ENCODE data around the gene BRSK2.
"Not testable (repeated sequence)": the region's sequence is repeated elsewhere in the genome, so short reads cannot be mapped to it uniquely, and the experiment has no call there.

BRSK2 gene

GRCh38 chr11:1389932-1390568, at the start of gene BRSK2:
TSS of gene BRSK2 (plus strand) at chr11:1389934. CDS start at chr11:1390285, 351 bp downstream.
- peak within 1 kb of the TSS; percentile 52 for H3K4me3 ChIP-seq (replicated peaks; ENCODE audit: low read depth, low read length)
- DNase-seq (ENCODE audit: low read depth), result no peak
- TF ChIP-seq CTCF (IDR thresholded peaks at IDR 0.05; ENCODE audit: low read length, missing control alignments), result no peak

- no peak for DNase-seq (ENCODE audit: low read depth)
- no peak overlapping the region for H3K4me3 ChIP-seq (replicated peaks; ENCODE audit: low read depth, low read length)
- TF ChIP-seq CTCF (IDR thresholded peaks at IDR 0.05; ENCODE audit: low read length, missing control alignments), result no peak
Observed at GRCh38 chr11:1340111-1340510, 49.6 kb upstream of the BRSK2 start.

GRCh38 chr11:1341226-1341625, 48.5 kb upstream of the BRSK2 start:
- DNase-seq (ENCODE audit: low read depth); H3K4me3 ChIP-seq (replicated peaks; ENCODE audit: low read depth, low read length): not testable (repeated sequence)

- H3K4me3 ChIP-seq (replicated peaks; ENCODE audit: low read depth, low read length), result no peak overlapping the region
- DNase-seq (ENCODE audit: low read depth), result peak; percentile 72
- TF ChIP-seq CTCF (IDR thresholded peaks at IDR 0.05; ENCODE audit: low read length, missing control alignments), result no peak
Observed at GRCh38 chr11:1341928-1342524, 47.7 kb upstream of the BRSK2 start.

- H3K4me3 ChIP-seq (replicated peaks; ENCODE audit: low read depth, low read length), result no peak overlapping the region
- no peak for TF ChIP-seq CTCF (IDR thresholded peaks at IDR 0.05; ENCODE audit: low read length, missing control alignments)
- no peak for DNase-seq (ENCODE audit: low read depth)
Observed at GRCh38 chr11:1342946-1343345, 46.8 kb upstream of the BRSK2 start.

- TF ChIP-seq CTCF (IDR thresholded peaks at IDR 0.05; ENCODE audit: low read length, missing control alignments), result no peak
- no peak overlapping the region for H3K4me3 ChIP-seq (replicated peaks; ENCODE audit: low read depth, low read length)
- no peak for DNase-seq (ENCODE audit: low read depth)
Observed at GRCh38 chr11:1343391-1344055, 46.2 kb upstream of the BRSK2 start.

- H3K4me3 ChIP-seq (replicated peaks; ENCODE audit: low read depth, low read length), result no peak overlapping the region
- DNase-seq (ENCODE audit: low read depth), result no peak
- TF ChIP-seq CTCF (IDR thresholded peaks at IDR 0.05; ENCODE audit: low read length, missing control alignments), result no peak
Observed at GRCh38 chr11:1344056-1344635, 45.6 kb upstream of the BRSK2 start.

Data from fibroblast of pulmonary artery (primary cell).